ENCODE results near the gene METTL6. TPM values are rescaled to one million over a fixed set of nuclear protein-coding genes. Genes with fewer than 3 reads are reported as not detected.
"Not testable (repeated sequence)": the region's sequence is repeated elsewhere in the genome, so short reads cannot be mapped to it uniquely, and the experiment has no call there.

METTL6 gene
- total RNA-seq, 1 donor from 2014 or later = 27.0 TPM

DNA sequence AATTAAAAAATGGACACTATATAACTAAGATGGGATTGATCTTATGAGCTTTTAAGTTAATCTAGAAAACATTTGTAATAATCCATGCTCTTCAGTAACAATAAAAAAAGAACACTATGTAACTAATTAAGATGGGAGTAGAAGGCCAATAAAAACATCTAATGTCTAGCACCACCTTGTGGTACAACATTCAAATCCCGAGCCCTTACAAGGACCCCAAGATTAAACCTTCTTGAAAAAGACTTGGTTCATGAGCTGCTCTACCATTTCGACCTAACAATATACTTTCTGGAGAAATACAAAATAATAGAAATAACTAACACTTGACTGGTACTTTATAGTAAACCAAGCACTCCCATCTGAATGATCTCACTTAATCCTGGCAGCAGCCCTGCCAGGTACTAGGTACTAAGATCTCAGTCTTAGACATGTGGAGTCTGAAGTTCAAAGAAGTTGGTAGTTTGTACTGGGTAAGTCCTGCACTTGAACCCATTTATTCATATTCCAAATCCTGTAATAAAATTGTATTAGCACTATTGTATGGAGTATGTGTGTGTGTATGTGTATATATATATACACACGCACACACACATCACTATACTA lies 21.8 kb downstream of the METTL6 start:
- peak; percentile 46 for DNase-seq (ENCODE audit: low read depth, low spot score)

DNA sequence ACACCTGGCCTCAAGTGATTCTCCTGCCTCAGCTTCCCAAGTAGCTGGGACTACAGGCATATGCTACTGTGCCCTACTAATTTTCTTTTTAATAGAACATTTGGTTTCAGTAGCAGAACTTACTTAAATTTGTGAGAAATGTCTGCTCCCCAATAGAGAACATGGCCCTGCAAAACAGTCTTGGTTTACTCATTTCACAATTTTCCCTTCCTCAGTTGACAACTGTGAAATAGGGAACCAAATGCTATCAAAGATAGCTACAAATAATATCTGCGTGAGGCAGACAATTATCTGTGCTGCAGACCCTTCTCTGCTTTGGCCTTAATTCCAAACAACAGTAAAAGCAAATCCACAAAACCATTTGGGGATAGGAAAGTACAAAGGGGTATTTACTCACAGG lies 22.6 kb downstream of the METTL6 start:
- DNase-seq (ENCODE audit: low read depth, low spot score) = no peak

DNA sequence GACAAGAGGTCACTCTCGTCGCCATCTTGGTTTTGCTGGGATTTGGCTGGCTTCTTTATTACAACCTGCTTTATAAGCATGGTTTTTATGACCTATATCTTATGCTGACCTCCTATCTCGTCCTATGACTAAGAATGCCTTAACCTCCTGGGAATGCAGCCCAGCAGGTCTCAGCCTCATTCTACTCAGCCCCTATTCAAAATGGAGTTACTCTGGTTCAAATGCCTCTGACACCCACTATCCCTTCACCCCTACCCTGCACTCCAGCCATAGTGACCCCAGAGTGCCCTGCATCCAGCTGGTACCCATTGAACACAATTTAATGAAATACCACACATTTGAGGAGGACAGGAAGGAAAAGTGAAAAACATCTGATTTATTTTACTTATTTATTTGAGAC lies 23.4 kb downstream of the METTL6 start:
- no peak for DNase-seq (ENCODE audit: low read depth, low spot score)

DNA sequence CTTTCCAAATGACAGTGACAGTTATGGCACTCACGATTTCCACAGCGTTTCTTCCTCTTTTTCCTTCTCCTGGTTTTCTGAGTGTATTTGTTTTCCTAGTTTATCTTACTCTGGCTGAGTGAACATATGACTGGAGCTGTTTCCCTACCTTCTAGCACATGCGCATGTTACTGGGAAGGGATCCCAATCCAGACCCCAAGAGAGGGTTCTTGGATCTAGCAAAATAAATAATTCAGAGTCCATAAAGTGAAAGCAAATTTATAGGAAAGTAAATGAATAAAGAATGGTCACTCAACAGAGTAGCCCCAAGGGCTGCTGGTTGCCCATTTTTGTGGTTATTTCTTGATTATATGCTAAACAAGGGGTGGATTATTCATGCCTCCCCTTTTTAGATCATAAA lies 23.8 kb downstream of the METTL6 start:
- no peak for DNase-seq (ENCODE audit: low read depth, low spot score)

DNA sequence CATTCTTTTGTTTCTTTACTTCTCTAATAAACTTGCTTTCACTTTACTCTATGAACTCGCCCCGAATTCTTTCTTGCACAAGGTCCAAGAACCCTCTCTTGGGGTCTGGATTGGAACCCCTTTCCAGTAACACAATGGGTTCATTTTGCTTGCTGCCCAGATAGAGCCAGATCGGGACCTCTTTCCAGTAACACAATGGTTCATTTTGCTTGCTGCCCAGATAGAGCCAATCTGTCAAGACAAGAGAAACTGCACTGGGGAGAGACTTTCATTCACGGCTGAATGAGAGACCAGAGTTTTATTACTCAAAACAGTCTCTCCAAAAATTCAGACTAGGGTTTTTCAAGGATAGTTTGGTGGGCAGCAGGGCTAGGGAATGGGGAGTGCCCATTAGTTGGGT lies 25.4 kb downstream of the METTL6 start:
- no peak for DNase-seq (ENCODE audit: low read depth, low spot score)

DNA sequence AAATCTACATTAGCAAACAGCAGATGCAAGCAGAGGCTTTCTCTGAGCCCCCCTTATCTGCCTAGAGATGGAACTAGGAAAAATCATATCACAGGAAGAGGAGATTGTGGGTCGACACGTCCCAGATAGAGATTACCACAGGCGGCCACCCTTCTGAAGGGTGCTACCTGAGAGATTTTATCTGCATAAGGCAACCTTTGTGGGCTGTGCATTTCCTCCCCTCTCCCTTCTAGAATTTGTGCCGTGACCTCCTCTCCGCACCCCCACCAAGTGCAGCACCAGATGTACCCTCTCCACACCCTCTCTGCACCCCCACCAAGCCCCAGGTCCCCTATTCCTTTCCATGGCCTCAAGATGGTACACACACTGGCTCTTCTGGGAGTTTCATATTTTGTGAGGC lies 27.4 kb downstream of the METTL6 start:
- no peak for DNase-seq (ENCODE audit: low read depth, low spot score)

DNA sequence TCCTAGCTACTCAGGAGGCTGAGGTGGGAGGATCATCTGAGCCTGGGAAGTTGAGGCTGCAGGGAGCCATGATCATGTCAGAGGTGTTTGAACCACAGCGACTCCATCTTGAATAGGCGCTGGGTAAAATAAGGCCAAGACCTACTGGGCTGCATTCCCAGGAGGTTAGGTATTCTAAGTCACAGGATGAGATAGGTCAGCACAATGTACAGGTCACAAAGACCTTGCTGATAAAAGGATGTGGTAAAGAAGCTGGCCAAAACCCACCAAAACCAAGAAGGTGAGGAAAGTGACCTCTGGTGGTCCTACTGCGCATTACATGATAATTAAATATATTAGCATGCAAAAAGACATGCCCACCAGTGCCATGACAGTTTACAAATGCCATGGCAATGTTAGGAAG lies 28.6 kb downstream of the METTL6 start:
- not testable (repeated sequence) for DNase-seq (ENCODE audit: low read depth, low spot score)

DNA sequence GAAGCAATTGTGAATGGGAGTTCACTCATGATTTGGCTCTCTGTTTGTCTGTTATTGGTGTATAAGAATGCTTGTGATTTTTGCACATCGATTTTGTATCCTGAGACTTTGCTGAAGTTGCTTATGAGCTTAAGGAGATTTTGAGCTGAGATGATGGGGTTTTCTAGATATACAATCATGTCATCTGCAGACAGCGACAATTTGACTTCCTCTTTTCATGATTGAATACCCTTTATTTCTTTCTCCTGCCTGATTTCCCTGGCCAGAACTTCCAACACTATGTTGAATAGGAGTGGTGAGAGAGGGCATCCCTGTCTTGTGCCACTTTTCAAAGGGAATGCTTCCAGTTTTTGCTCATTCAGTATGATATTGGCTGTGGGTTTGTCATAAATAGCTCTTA lies 34.1 kb downstream of the METTL6 start:
- DNase-seq (ENCODE audit: low read depth, low spot score) = not testable (repeated sequence)

DNA sequence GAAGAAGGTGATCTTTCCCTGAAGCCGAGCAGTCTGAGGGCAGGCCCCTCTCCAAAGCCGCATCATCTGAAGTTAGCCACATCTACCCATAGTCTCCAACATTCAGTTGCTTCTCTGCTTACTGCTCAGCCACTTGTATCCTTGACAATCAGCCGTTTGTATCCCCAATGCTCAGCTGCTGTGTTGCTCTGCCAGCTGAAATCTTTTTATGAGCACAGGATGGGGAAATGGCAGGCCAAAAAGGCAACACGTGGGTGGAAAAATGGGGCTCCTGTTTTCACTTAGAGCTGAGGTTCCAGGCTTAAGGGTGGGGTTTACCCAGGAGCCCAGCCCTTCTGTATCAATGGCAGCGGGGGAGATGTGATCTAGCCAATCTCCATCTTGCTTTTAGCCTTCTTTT lies 36.3 kb downstream of the METTL6 start:
- no peak for DNase-seq (ENCODE audit: low read depth, low spot score)

DNA sequence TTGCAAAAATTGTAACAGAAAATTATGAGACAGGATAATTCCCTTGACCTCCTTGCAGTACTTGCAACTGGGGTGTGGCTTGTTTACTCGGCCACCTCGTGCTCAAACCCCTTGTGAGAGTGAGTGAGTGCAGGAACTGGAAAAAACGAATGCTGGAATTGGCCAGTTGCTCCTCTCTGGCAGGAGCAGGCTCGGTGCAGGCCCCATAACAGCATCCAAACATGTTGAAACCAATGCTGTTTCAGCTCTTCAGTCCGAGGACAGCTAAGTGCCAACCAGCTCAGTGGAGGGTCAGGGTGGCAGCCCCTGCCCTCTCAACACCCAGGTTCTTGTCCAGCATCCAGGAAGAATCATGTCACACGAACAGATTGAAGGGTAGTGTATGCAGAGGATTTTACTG lies 36.9 kb downstream of the METTL6 start:
- DNase-seq (ENCODE audit: low read depth, low spot score) = no peak

DNA sequence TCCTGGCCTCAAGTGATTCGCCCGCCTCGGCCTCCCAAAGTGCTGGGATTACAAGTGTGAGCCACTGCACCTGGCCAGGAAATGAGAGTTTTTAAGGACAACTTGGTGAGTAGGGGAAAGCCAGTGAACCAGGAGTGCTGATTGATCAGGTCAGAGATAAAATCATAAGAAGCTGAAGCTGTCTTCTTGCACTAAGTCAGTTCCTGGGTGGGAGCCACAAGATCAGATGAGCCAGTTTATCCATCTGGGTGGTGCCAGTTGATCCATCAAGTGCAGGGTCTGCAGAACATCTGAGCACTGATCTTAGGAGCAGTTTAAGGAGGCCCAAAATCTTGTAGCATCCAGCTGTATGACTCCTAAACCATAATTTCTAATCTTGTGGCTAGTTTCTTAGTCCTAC lies 39.0 kb downstream of the METTL6 start:
- not testable (repeated sequence) for DNase-seq (ENCODE audit: low read depth, low spot score)

DNA sequence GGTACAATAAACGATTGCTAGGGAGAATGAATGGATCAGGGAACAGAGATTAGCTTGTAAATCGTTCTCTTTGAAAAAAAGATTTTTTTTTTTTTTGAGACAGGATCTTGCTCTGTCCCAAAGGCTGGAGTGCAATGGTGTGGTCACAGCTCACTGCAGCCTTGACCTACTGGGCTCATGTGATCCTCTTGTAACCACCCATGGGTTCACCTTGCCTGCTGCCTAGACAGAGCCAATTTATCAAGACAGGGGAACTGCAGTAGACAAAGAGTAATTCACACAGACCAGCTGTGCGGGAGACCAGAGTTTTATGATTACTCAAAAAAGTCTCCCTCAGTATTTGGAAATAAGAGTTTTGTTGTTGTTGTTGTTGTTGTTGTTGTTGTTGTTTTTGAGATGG lies 39.6 kb downstream of the METTL6 start:
- no peak for DNase-seq (ENCODE audit: low read depth, low spot score)

DNA sequence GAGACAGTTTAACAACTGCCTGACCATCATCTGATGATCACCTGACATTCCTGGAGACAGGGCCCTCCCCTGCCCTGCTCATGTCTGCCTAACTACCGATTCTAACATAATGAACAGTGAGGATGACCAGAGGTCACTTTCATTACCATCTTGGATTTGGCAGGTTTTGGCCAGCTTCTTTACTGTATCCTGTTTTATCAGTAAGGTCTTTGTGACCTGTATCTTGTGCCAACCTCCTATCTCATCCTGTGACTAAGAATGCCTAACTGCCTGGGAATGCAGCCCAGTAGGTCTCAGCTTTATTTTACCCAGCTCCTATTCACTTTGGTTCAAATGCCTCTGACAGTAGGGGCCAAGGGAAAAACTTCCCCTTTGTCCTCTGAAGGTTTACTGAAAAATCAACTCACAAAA lies 40.2 kb downstream of the METTL6 start:
- DNase-seq (ENCODE audit: low read depth, low spot score) = no peak

DNA sequence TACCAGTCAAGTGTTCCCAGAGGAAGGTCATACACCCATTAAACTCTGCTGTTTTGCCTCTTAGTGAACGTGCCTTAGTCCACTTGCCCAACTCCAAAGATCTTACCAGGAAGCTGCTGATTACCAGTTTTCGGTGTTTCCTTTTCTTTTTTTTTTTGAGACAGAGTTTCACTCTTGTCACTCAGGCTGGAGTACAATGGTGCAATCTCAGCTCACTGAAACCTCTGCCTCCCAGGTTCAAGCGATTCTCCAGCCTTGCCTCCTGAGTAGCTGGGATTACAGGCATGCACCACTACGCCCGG lies 40.7 kb downstream of the METTL6 start:
- DNase-seq (ENCODE audit: low read depth, low spot score) = not testable (repeated sequence)

DNA sequence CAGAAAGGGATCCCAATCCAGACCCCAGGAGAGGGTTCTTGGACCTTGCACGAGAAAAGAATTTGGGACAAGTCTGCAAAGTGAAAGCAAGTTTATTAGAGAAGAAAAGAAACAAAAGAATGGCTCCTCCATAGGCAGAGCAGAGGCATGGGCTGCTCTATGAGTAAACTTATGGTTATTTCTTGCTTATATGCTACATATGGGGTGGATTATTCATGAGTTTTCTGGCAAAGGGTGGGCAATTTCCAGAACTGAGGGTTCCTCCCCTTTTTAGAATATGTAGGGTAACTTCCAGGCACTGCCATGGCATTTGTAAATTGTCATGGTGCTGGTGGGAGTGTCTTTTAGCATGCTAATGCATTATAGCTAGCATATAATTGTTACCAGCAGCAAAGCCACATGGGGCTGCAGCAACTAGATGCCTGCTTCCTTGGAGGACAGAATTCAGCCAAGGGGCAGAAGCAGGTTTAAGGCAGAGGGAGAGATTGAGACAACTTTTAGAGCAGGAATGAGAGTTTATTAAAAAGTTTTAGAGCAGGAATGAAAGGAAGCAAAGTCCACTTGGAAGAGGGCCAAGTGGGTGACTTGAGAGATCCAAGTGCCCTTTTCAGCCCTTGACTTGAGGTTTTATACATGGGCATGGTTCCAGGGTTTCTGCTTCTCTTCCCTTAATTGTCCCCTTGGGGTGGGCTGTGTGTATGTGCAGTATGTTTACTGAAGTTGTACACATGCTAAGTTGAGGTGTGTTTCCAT lies 41.3 kb downstream of the METTL6 start:
- DNase-seq (ENCODE audit: low read depth, low spot score) = no peak

DNA sequence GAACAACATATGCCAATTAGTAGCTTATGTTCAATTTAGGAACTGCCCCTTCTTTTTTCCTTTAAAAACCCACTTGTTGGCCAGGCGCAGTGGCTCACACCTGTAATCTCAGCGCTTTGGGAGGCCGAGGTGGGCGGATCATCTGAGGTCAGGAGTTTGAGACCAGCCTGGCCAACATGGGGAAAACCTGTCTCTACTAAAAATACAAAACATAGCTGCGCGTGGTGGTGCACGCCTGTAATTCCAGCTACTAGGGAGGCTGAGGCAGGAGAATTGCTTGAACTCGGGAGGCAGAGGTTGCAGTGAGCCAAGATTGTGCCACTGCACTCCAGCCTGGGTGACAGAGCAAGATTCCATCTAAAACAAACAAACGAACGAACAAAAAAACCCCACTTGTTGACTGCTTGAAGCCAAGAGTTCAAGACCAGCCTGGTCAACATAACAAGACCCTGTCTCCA lies 42.1 kb downstream of the METTL6 start:
- not testable (repeated sequence) for DNase-seq (ENCODE audit: low read depth, low spot score)

DNA sequence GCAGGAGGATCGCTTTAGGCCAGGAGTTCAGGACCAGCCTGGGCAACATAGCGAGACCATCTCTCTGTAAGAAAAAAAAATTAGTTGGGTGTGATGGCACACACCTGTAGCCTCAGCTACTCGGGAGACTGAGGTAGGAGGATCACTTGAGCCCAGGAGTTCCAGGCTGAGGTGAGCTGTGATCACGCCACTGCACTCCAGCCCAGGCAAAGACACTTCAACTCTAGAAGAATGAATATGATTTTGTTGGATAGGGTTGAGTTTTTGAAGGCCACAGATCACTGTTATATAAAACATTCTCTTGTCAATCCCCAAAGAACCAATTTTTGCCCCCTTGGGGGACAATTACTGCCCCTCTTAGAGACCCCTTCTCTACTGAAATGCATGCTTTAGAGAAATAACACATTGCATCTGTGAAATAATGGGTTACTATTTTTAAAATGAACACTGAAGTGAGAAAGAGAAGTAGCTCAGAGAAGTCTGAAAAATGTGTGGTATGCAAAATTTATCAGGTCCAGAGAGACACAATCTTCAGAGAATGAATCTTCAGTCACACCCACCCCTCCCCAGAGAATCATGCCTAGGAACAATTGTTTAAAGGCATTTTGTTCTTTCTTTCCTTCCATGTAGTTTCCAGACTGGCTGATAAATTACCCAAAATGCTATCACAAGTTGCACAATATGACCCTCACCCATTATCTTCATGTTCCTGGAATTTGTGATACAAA lies 42.7 kb downstream of the METTL6 start:
- no peak for DNase-seq (ENCODE audit: low read depth, low spot score)

DNA sequence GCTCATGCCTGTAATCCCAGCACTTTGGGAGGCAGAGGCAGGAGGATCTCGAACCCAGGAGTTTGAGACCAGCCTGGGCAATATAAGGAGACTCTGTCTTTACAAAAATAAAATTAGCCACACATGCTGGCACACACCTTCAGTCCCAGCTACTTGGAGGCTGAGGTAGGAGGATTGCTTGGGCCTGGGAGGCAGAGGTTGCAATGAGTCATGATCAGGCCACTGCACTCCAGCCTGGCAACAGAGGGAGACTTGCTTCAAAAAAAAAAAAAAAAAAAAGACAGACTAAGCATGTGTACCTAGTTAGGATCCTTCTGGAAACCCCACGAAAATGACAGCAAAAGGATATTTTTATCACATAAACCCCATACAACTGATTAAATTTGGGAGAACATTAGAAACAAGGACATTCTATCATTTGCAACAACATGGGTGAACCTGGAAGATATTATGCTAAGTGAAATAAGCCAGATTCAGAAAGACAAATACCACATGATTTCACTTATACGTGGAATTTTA lies 44.9 kb downstream of the METTL6 start:
- no peak for DNase-seq (ENCODE audit: low read depth, low spot score)

DNA sequence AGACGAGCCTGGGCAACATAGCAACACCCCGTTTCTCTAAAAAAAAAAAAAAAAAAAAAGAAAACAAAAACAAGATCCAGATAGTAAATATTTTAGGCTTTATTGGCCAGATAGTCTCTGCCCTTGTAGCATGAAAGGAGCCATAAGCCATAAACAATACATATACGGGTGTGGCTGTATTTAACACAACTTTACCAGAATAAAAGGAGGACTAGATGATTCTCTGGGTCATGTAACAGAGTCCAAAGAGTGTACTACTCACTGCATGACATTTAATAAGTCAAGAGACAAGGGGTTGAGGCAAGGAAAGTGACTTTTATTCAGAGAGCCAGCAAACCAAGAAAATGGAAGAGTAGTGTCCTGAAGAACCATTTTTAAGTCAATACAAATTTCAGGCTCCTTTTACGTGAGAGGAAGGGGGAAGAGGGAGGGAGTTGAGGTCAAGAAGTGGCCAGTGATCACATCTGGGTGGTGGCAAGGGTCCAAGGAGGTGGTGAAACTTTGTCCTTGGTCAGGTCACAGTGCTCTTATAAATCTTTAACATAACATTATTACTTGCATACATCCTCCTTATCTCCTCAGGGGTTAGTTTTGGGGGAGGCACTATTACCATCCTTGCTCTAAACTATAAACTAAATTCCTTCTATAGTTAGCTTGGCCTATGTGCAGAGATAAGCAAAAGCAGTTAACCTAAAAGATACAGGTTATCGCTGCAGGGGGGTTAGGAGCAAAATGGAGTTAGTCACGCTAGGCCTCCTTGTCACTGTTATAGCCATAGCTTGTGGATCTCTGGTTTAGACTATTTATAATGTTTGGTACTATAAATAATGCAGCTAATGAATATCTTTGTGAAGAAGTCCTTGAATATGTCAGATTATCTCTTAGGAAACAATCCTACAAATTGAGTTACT lies 46.1 kb downstream of the METTL6 start:
- DNase-seq (ENCODE audit: low read depth, low spot score) = no peak

DNA sequence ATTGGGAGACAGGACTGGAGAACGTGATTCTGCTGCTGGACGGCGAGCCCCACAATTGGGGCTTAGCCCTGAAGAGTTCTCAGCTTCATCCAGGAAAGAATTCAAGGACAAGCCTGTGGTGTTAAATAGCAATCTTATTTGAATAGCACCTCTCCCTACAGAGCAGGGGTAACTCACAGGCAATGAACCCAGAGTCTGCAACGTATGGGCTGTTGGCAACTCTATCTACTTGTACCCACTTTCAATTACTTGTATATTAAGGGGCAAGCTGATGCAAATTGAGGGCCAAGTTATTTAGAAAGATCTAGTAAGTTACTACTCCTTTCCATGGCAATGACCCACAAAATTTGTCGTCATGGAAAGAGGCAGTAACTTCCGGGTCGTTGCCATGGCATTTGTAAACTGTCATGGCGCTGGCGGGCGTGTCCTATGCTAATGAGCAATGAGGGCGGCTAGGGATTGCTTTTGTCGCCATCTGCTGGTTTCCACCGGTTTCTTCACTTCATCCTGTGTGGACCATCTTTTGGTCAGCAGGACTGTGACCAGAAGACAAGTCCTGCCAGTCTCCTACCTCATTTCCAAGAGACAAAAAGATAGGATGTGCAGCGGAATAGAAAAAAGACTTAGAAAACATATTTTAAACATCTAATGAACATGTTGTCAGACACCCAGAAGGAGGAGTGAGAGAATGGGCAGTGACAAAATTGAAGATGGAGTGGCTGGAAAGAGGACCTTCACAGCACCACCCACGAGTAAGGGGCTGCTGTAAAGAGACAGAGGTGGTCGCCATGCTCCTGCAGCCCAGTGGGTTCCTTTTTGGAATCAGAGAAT lies 49.2 kb downstream of the METTL6 start:
- DNase-seq (ENCODE audit: low read depth, low spot score) = peak; percentile 90
